NCI-H2081 treated with DMSO at 0.1 percent for 48 hours (cell line): ENCODE data around the gene STRADA.
"Not testable (repeated sequence)": the region's sequence is repeated elsewhere in the genome, so short reads cannot be mapped to it uniquely, and the experiment has no call there.

Source experiments
- DNase-seq: peaks from one replicate; lab custom pipeline; 2025; lab: John Stamatoyannopoulos, UW

The STRADA gene

GRCh38 chr17:63753215-63753614 lies 11.6 kb upstream of the STRADA start:
- DNase-seq, result no peak

- no peak for DNase-seq
These were observed 11.1 kb upstream of the STRADA start for GRCh38 chr17:63752707-63753106.

GRCh38 chr17:63751806-63752205 lies 10.2 kb upstream of the STRADA start:
- DNase-seq, result no peak

GRCh38 chr17:63741143-63741407 lies 524 bp downstream of the STRADA start:
- no peak for DNase-seq

GRCh38 chr17:63740464-63741142 lies 996 bp downstream of the STRADA start:
- no peak for DNase-seq

GRCh38 chr17:63735691-63736090 lies 5.9 kb downstream of the STRADA start:
- no peak for DNase-seq

- DNase-seq, result no peak
These were observed 19.2 kb downstream of the STRADA start for GRCh38 chr17:63722403-63722802.

- DNase-seq, result not testable (repeated sequence)
These were observed 21.4 kb downstream of the STRADA start for GRCh38 chr17:63720194-63720593.

- no peak for DNase-seq
These were observed 22.6 kb downstream of the STRADA start for GRCh38 chr17:63718988-63719387.

- no peak for DNase-seq
These were observed 25.2 kb downstream of the STRADA start for GRCh38 chr17:63716426-63716825.

GRCh38 chr17:63714550-63715277 lies 26.9 kb downstream of the STRADA start:
- no peak for DNase-seq

GRCh38 chr17:63709110-63709509 lies 32.5 kb downstream of the STRADA start:
- no peak for DNase-seq

- no peak for DNase-seq
These were observed 34.4 kb downstream of the STRADA start for GRCh38 chr17:63707151-63707550.

- no peak for DNase-seq
These were observed 35.1 kb downstream of the STRADA start for GRCh38 chr17:63706336-63707082.

- DNase-seq, result no peak
These were observed 35.9 kb downstream of the STRADA start for GRCh38 chr17:63705657-63706056.

- DNase-seq, result no peak
These were observed 36.8 kb downstream of the STRADA start for GRCh38 chr17:63704836-63705235.

- DNase-seq, result no peak
These were observed 37.4 kb downstream of the STRADA start for GRCh38 chr17:63704259-63704576.

- DNase-seq, result no peak
These were observed 37.9 kb downstream of the STRADA start for GRCh38 chr17:63703556-63704258.

- DNase-seq, result no peak
These were observed 38.6 kb downstream of the STRADA start for GRCh38 chr17:63703029-63703428.

- no peak for DNase-seq
These were observed 38.9 kb downstream of the STRADA start for GRCh38 chr17:63702721-63703015.

GRCh38 chr17:63701868-63702720 lies 39.5 kb downstream of the STRADA start:
- DNase-seq, result no peak

GRCh38 chr17:63701456-63701820 lies 40.2 kb downstream of the STRADA start:
- no peak for DNase-seq
